ENCODE measurements around the gene CNGA3. TPM values are rescaled to one million over a fixed set of nuclear protein-coding genes. Genes with fewer than 3 reads are reported as not detected.

CNGA3 gene
- total and polyA plus RNA-seq, 2 experiments from 2014 or later: not detected

DNA sequence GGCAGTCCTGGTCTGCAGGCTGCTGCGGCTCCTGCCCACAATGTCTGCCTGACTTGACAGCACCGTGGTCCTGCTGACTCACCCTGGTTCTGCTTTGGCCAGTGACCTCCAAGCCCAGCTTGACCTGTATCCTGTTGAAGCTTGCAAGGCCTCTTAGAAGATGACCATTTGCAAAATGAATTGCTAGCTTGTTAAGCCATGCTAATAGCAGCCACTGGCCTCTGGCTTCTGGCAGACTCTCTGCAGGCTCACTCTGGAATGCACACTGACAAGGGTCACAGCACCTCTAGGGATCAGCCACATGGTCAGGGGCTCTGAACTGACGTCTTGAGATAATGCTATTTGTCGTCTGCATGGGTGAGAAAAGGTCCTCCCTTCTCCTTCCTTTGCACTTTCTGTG is 25.9 kb downstream of the CNGA3 start:
- TF ChIP-seq, protein P1, sequence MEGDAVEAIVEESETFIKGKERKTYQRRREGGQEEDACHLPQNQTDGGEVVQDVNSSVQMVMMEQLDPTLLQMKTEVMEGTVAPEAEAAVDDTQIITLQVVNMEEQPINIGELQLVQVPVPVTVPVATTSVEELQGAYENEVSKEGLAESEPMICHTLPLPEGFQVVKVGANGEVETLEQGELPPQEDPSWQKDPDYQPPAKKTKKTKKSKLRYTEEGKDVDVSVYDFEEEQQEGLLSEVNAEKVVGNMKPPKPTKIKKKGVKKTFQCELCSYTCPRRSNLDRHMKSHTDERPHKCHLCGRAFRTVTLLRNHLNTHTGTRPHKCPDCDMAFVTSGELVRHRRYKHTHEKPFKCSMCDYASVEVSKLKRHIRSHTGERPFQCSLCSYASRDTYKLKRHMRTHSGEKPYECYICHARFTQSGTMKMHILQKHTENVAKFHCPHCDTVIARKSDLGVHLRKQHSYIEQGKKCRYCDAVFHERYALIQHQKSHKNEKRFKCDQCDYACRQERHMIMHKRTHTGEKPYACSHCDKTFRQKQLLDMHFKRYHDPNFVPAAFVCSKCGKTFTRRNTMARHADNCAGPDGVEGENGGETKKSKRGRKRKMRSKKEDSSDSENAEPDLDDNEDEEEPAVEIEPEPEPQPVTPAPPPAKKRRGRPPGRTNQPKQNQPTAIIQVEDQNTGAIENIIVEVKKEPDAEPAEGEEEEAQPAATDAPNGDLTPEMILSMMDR (IDR thresholded peaks at IDR 0.05; ENCODE audit: low read depth, low read length): no peak
- Histone ChIP-seq H3K27ac (no peak overlapping the region), H3K9me3 (ENCODE audit: low read depth) (no peaks in the 10 kb centered on the region), H3K4me1 (ENCODE audit: low read depth) (no peaks in the 10 kb centered on the region), H3K27me3 (peaks cover 3% of the 10 kb centered on the region), H3K4me3 (no peak overlapping the region), H3K36me3 (no peaks in the 10 kb centered on the region)
- no peak for DNase-seq (ENCODE audit: low read depth in 1 of 2, low spot score in 1 of 2)

DNA sequence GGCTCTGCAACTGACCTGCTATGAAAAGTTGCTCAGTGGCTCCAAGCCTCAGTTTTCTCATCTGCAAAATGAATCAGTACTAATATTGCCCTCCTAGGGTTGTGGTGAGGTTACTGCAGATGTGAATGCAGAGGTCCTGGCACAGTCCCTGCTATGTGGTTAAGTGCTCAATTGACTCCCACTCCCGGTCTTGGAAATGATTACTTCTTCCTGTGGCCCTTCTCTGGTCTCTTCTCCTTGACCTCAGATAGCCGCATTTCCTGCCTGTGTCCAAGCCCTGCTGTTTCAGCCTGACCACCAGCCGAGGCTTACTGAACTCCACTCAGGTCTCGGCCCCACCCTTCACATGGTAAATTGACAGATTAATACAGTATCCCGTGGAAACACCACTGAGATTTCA is 26.3 kb downstream of the CNGA3 start:
- H3K9me3 ChIP-seq (ENCODE audit: low read depth): no peaks in the 10 kb centered on the region
- H3K27ac ChIP-seq: no peak overlapping the region
- H3K4me1 ChIP-seq (ENCODE audit: low read depth): no peaks in the 10 kb centered on the region
- TF ChIP-seq, protein P1 (IDR thresholded peaks at IDR 0.05; ENCODE audit: low read depth, low read length): no peak
- no peak overlapping the region for H3K4me3 ChIP-seq
- H3K27me3 ChIP-seq: peaks cover 3% of the 10 kb centered on the region
- no peaks in the 10 kb centered on the region for H3K36me3 ChIP-seq
- no peak for DNase-seq (ENCODE audit: low read depth in 1 of 2, low spot score in 1 of 2)

DNA sequence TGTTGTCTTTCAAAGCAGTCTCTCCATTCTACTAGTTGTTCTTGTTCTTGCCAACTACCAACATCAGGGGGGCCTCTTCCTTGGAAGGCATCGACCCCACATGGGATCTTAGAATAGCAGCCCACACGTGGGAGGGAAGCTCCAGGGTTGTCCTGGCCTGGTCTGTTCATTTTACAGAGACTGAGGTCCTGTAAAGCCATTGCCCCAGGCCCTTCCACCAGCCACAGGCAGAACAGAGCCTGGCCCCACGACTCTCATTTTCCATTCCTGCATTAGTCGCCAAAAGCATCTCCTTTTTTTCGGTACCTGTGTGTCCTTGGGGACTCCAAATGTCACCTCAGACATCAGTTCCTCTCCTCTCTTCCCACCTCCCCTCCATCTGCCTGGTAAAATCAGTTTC is 28.0 kb downstream of the CNGA3 start:
- Histone ChIP-seq H3K4me1 (ENCODE audit: low read depth) (no peaks in the 10 kb centered on the region), H3K9me3 (ENCODE audit: low read depth) (no peaks in the 10 kb centered on the region), H3K27ac (no peak overlapping the region), H3K4me3 (no peak overlapping the region), H3K36me3 (no peaks in the 10 kb centered on the region), H3K27me3 (peaks cover 3% of the 10 kb centered on the region)
- TF ChIP-seq, protein P1 (IDR thresholded peaks at IDR 0.05; ENCODE audit: low read depth, low read length): no peak
- DNase-seq (ENCODE audit: low read depth in 1 of 2, low spot score in 1 of 2): no peak

DNA sequence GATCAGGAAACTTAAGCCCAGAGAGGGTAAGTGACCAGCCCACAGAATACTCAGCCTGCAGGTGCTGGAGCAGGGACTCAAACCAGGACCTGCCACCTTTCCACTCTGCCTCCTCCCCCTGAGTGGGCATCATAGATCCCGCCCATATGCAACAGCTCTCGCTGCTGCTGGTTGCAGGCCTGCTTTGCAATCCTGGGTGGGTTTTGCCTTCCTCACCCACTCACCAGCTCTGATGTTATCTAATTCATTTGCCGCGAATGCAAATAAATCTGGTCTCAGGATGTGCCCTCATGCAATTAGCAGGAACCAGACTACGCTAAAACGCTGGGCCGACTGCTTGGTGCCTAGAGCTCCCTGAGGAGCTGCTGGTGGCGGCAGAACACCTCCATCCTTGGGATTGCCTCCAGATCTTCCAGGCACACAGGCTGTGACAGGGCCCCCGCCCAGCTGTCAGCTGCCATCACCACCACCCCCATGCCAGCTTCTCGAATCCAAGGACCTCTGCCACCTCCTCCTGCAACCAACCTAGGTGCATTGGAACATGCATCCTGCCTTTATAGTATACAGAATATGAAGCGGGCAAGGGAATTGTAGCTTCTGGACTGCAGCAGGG is 28.8 kb downstream of the CNGA3 start:
- Histone ChIP-seq H3K36me3 (no peaks in the 10 kb centered on the region), H3K4me3 (no peak overlapping the region), H3K9me3 (ENCODE audit: low read depth) (no peaks in the 10 kb centered on the region), H3K27me3 (peaks cover 3% of the 10 kb centered on the region), H3K27ac (no peak overlapping the region), H3K4me1 (ENCODE audit: low read depth) (no peaks in the 10 kb centered on the region)
- no peak for DNase-seq (ENCODE audit: low read depth in 1 of 2, low spot score in 1 of 2)
- TF ChIP-seq, protein P1 (IDR thresholded peaks at IDR 0.05; ENCODE audit: low read depth, low read length): no peak

DNA sequence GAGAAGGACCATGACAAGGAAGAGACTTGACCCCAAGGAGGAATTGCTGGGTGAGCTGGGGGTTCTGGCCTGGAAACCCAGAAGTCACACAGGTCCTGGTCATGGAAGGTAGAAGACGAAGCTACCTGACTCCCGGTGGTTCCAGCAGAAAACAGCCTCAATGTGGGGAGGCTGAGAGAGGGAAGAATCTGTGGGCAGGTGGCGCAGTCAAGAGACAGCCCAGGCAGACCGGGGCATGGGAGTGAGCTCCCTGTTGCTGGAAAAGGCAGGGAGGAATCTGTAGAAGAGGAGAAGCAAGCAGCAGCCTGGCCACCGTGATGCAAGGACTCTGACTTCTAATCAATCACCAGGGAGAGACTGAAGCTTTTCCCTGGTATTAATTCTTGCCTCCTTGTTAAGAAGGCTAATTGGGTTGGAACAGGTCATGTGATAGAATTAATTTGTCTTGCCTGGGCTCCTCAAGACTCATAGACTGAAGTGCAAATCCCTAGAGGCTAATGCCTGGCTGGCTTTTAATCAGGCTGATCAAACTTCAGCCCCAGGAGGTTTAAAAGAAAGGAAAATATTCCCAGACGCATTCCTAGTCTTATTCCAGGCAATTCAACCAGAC is 30.1 kb downstream of the CNGA3 start:
- Histone ChIP-seq H3K9me3 (ENCODE audit: low read depth) (no peaks in the 10 kb centered on the region), H3K27me3 (peaks cover 3% of the 10 kb centered on the region), H3K4me1 (ENCODE audit: low read depth) (no peaks in the 10 kb centered on the region), H3K27ac (no peak overlapping the region), H3K4me3 (no peak overlapping the region), H3K36me3 (no peaks in the 10 kb centered on the region)
- TF ChIP-seq, protein P1 (IDR thresholded peaks at IDR 0.05; ENCODE audit: low read depth, low read length): no peak
- DNase-seq (ENCODE audit: low read depth in 1 of 2, low spot score in 1 of 2): no peak
